Measurements from ENCODE around the gene SHROOM3. TPM values are rescaled to one million over a fixed set of nuclear protein-coding genes. Genes with fewer than 3 reads are reported as not detected.

The SHROOM3 gene
- total RNA-seq, 2 experiments from 2014 or later = 0.06 to 0.10 TPM

- Mint-ChIP-seq H3K4me3 (no peak overlapping the region), H3K4me1 (no peaks in the 10 kb centered on the region), H3K27ac (no peak overlapping the region), H3K27me3 (peaks cover 19% of the 10 kb centered on the region), H3K9me3 (no peaks in the 10 kb centered on the region), H3K36me3 (no peaks in the 10 kb centered on the region)
- DNase-seq = no peak
Measured at GRCh38 chr4:76550966-76551780, 116.1 kb downstream of the SHROOM3 start.

- no peak for DNase-seq
- no peak overlapping the region for H3K27ac Mint-ChIP-seq
- no peaks in the 10 kb centered on the region for H3K9me3 Mint-ChIP-seq
- H3K4me1 Mint-ChIP-seq = no peaks in the 10 kb centered on the region
- peaks cover 9% of the 10 kb centered on the region for H3K27me3 Mint-ChIP-seq
- no peak overlapping the region for H3K4me3 Mint-ChIP-seq
- H3K36me3 Mint-ChIP-seq = no peaks in the 10 kb centered on the region
Measured at GRCh38 chr4:76554630-76555029, 119.6 kb downstream of the SHROOM3 start.

GRCh38 chr4:76556452-76556851 is 121.4 kb downstream of the SHROOM3 start:
- H3K4me1 Mint-ChIP-seq = no peaks in the 10 kb centered on the region
- peaks cover 12% of the 10 kb centered on the region for H3K27me3 Mint-ChIP-seq
- no peak overlapping the region for H3K27ac Mint-ChIP-seq
- H3K36me3 Mint-ChIP-seq = no peaks in the 10 kb centered on the region
- DNase-seq = no peak
- no peak overlapping the region for H3K4me3 Mint-ChIP-seq
- H3K9me3 Mint-ChIP-seq = no peaks in the 10 kb centered on the region

- peaks cover 12% of the 10 kb centered on the region for H3K27me3 Mint-ChIP-seq
- no peak overlapping the region for H3K27ac Mint-ChIP-seq
- H3K9me3 Mint-ChIP-seq = no peaks in the 10 kb centered on the region
- no peaks in the 10 kb centered on the region for H3K36me3 Mint-ChIP-seq
- H3K4me1 Mint-ChIP-seq = peaks cover 11% of the 10 kb centered on the region
- no peak overlapping the region for H3K4me3 Mint-ChIP-seq
- no peak for DNase-seq
Measured at GRCh38 chr4:76558396-76559235, 123.6 kb downstream of the SHROOM3 start.

GRCh38 chr4:76559236-76560071 is 124.4 kb downstream of the SHROOM3 start:
- Mint-ChIP-seq H3K27ac (no peak overlapping the region), H3K4me1 (peaks cover 18% of the 10 kb centered on the region), H3K9me3 (no peaks in the 10 kb centered on the region), H3K4me3 (no peak overlapping the region), H3K27me3 (peaks cover 12% of the 10 kb centered on the region), H3K36me3 (no peaks in the 10 kb centered on the region)
- no peak for DNase-seq

- Mint-ChIP-seq H3K9me3 (no peaks in the 10 kb centered on the region), H3K4me3 (no peak overlapping the region), H3K27ac (peak overlapping the region; percentile 20), H3K36me3 (no peaks in the 10 kb centered on the region), H3K4me1 (peaks cover 18% of the 10 kb centered on the region), H3K27me3 (peaks cover 17% of the 10 kb centered on the region)
- DNase-seq = no peak
Measured at GRCh38 chr4:76562161-76562560, 127.1 kb downstream of the SHROOM3 start.

- H3K36me3 Mint-ChIP-seq = no peaks in the 10 kb centered on the region
- DNase-seq = no peak
- H3K27me3 Mint-ChIP-seq = peaks cover 18% of the 10 kb centered on the region
- H3K27ac Mint-ChIP-seq = peak overlapping the region; percentile 82
- no peaks in the 10 kb centered on the region for H3K9me3 Mint-ChIP-seq
- H3K4me1 Mint-ChIP-seq = peaks cover 18% of the 10 kb centered on the region
- no peak overlapping the region for H3K4me3 Mint-ChIP-seq
Measured at GRCh38 chr4:76562836-76563453, 127.9 kb downstream of the SHROOM3 start.

GRCh38 chr4:76563454-76564122 is 128.6 kb downstream of the SHROOM3 start:
- peak; percentile 16 for DNase-seq
- H3K27ac Mint-ChIP-seq = peak overlapping the region; percentile 82
- H3K4me1 Mint-ChIP-seq = peaks cover 18% of the 10 kb centered on the region
- peaks cover 18% of the 10 kb centered on the region for H3K27me3 Mint-ChIP-seq
- no peaks in the 10 kb centered on the region for H3K9me3 Mint-ChIP-seq
- no peaks in the 10 kb centered on the region for H3K36me3 Mint-ChIP-seq
- no peak overlapping the region for H3K4me3 Mint-ChIP-seq

- H3K9me3 Mint-ChIP-seq = no peaks in the 10 kb centered on the region
- peaks cover 23% of the 10 kb centered on the region for H3K27me3 Mint-ChIP-seq
- peaks cover 18% of the 10 kb centered on the region for H3K4me1 Mint-ChIP-seq
- no peaks in the 10 kb centered on the region for H3K36me3 Mint-ChIP-seq
- no peak overlapping the region for H3K4me3 Mint-ChIP-seq
- H3K27ac Mint-ChIP-seq = peak overlapping the region; percentile 82
- no peak for DNase-seq
Measured at GRCh38 chr4:76564123-76564915, 129.3 kb downstream of the SHROOM3 start.

GRCh38 chr4:76568262-76568661 is 133.2 kb downstream of the SHROOM3 start:
- H3K4me1 Mint-ChIP-seq = peaks cover 11% of the 10 kb centered on the region
- no peaks in the 10 kb centered on the region for H3K36me3 Mint-ChIP-seq
- no peak overlapping the region for H3K27ac Mint-ChIP-seq
- peaks cover 31% of the 10 kb centered on the region for H3K27me3 Mint-ChIP-seq
- no peak overlapping the region for H3K4me3 Mint-ChIP-seq
- no peak for DNase-seq
- no peaks in the 10 kb centered on the region for H3K9me3 Mint-ChIP-seq

GRCh38 chr4:76569225-76569624 is 134.2 kb downstream of the SHROOM3 start:
- H3K27ac Mint-ChIP-seq = no peak overlapping the region
- peaks cover 40% of the 10 kb centered on the region for H3K27me3 Mint-ChIP-seq
- no peak for DNase-seq
- H3K4me1 Mint-ChIP-seq = peaks cover 1% of the 10 kb centered on the region
- no peaks in the 10 kb centered on the region for H3K9me3 Mint-ChIP-seq
- H3K36me3 Mint-ChIP-seq = no peaks in the 10 kb centered on the region
- no peak overlapping the region for H3K4me3 Mint-ChIP-seq

- Mint-ChIP-seq H3K27ac (no peak overlapping the region), H3K4me3 (no peak overlapping the region), H3K36me3 (no peaks in the 10 kb centered on the region), H3K4me1 (no peaks in the 10 kb centered on the region), H3K9me3 (no peaks in the 10 kb centered on the region), H3K27me3 (peaks cover 45% of the 10 kb centered on the region)
- DNase-seq = no peak
Measured at GRCh38 chr4:76569706-76570105, 134.7 kb downstream of the SHROOM3 start.

- no peak overlapping the region for H3K27ac Mint-ChIP-seq
- H3K9me3 Mint-ChIP-seq = no peaks in the 10 kb centered on the region
- no peaks in the 10 kb centered on the region for H3K36me3 Mint-ChIP-seq
Measured at GRCh38 chr4:76570141-76570973, 135.3 kb downstream of the SHROOM3 start.

More at GRCh38 chr4:76570141-76570973, 135.3 kb downstream of the SHROOM3 start:
- DNase-seq = no peak
- peaks cover 52% of the 10 kb centered on the region for H3K27me3 Mint-ChIP-seq
- no peak overlapping the region for H3K4me3 Mint-ChIP-seq
- H3K4me1 Mint-ChIP-seq = no peaks in the 10 kb centered on the region

Data from activated naive CD8-positive, alpha-beta T cell treated with anti-CD3 and anti-CD28 coated beads for 36 hours (primary cell).